IPS-11a (cell line): Measurements from ENCODE around the gene RRP36.

Experiments
- H3K4me3 ChIP-seq: one replicate; pipeline ENCODE4 v1.5.1; 2013; ENCODE audit warnings: low read depth, low read length, control low read depth

The RRP36 gene

DNA sequence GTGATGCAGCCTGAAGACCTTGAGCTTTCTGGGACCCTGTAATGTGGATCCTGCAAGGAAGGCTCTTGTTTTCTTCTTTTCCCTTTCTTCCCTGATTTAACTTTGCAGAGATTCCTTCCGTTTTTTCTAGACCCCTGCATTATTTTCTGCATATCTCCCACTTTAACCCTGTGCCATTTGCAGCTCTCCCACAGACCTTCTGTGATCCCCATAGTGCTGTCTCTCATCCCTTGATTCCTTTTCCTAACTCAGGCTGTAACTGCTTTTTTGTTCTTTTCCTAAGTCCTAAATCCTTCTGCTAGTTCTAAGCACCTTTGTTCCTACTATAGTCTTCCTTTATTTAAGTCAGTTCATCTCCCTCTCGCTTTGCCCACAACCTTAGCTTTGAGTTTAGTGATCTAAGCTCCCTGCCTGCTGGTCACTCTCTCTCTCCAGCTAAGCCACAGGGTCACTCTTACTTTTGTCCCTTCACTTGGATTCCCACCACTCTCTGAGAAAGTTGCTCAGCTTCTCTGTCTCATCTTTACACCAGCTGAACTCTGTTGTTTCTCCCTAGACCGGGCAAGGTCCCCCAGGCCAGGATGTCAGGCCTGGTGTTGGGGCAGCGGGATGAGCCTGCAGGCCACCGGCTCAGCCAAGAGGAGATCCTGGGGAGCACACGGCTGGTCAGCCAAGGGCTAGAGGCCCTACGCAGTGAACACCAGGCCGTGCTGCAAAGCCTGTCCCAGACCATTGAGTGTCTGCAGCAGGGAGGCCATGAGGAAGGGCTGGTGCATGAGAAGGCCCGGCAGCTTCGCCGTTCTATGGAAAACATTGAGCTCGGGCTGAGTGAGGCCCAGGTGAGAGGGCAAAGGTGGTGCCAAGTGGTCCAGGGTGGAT is 39.6 kb downstream of the RRP36 start:
- no peak overlapping the region for H3K4me3 ChIP-seq

DNA sequence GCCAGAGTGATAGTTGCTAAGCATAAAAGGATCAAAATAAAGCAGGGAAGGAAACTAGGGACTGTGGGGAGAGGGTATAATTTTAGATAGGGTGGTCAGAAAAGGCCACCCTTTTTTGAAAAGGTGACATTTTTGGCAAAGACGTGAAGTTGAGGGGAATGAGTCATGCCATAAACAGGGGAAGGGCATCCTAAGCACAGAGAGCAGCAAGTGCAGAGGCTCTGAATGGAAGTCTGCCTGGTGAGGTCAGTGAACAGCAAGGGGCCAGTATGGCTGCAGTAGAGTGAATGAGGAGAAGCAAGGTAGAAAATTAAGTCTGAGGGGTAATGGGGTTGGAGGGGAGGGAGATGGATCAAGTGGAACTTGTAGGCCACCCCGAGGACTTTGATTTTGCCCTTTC is 40.4 kb downstream of the RRP36 start:
- no peak overlapping the region for H3K4me3 ChIP-seq

GRCh38 chr6:43062818-43063217 is 41.4 kb downstream of the RRP36 start:
- no peak overlapping the region for H3K4me3 ChIP-seq

- H3K4me3 ChIP-seq = no peak overlapping the region
Observed at GRCh38 chr6:43070028-43070632, 48.7 kb downstream of the RRP36 start.

GRCh38 chr6:43074847-43075669 is 53.6 kb downstream of the RRP36 start:
- no peak overlapping the region for H3K4me3 ChIP-seq

DNA sequence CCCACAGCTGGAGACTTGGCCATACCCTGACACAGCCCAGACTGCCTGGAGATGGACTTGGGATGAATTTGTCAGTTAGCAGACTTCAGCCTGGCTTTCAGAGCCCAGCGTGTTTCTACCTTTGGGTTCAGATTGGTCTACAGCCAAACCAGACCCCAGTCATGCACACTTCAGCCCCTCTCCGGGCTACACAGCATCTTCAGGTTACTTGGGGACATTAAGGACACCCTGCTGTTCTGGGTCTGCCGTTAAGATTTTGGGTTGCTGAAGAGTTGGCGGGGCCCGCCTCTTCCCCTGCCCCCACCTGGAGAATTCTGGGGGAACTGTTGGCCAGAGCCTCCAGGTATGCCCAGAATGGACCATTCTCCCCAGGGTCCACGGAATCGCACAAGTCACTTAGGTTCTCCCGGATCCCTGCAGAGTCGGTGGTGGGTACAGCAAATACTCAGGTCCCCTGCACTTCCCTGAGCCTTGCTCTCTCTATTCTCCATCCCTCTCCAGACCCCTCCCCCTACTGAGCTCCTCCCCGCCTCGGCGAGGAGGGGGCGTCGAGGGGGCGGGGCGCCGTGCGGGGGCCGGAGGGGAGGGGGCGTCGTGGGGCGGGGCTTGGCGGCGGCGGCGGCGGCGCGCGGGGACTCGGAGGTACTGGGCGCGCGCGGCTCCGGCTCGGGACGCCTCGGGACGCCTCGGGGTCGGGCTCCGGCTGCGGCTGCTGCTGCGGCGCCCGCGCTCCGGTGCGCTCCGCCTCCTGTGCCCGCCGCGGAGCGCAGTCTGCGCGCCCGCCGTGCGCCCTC is 54.4 kb downstream of the RRP36 start, which contains the start of gene PTK7:
TSS of gene PTK7 (plus strand) at position 645 of the 794 bp plus-strand sequence. CDS start 175 bp downstream, outside the sequence.
- peak within 1 kb of the TSS; percentile 78 for H3K4me3 ChIP-seq

- peak overlapping the region; percentile 78 for H3K4me3 ChIP-seq
Observed at GRCh38 chr6:43076464-43077332, 55.3 kb downstream of the RRP36 start.

DNA sequence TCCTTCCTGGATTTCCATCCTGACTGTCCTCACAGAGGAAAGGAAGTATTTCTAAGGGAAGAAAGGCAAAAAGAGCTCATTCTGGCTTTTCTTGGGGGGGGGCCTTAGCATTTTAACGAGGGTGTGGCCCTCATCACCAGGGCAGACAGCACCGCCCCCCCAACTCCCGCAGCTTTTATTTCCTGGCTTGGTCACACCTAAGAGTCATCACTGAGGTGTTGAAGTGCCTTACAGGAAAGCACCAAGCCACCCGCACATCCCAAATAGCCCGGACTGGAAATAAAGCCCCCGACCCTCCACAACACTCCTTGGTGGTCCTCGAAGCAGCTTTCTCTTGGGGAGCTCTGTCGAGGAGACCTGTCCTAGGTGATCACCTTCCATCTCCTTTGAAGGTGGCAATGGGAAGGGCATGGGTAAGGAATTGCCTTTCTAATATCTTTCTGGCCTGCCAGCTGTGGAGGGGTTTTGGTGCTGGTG is 55.9 kb downstream of the RRP36 start:
- peak overlapping the region; percentile 78 for H3K4me3 ChIP-seq

DNA sequence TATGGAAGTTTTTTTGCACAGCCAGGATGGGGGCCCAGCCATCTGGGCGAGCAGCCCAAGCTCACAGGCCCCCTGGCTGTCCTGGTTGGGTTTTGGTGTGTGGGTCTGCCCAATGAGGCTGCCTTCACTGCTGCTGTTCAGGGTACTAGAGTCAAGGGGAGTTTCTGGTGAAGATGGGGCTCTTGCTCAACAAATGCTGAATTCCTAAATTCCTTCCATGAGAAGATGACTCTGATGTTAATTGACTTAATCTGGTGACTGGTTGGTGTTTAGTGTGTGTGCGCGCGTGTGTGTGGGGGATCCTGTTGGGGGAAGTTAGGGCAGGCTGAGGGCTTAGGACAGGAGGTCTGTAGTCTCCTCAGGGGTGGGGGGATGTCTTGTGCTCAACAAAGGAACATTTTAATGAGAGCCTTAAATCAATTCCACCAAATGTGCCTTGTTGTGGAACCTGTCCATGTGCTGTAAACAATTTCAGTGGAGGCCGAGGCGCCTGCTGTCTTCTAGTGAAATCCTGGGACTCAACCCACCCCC is 56.6 kb downstream of the RRP36 start:
- H3K4me3 ChIP-seq = no peak overlapping the region

DNA sequence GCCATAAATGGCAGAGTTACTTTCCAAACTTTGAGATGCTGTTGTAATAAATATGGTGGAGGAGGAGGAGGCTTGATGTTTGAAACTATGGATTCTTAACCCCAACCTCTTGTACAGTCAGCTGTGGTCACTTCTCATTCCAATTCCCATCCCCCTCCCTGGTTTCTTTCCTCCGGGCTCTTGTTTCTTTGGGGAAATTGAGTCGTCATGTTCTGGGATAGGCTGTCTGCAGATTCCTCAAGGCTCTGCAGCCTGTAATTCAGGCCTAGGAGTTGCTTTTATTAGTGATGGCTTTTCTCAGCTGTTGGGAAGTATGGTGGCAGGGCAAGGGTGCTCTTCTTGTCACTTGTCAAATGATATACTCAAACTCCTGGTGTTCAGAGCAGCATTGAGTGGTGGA is 57.3 kb downstream of the RRP36 start:
- no peak overlapping the region for H3K4me3 ChIP-seq
